Fibroblast of skin of scalp (primary cell): ENCODE data around the gene KNOP1.
"Not testable (repeated sequence)": the region's sequence is repeated elsewhere in the genome, so short reads cannot be mapped to it uniquely, and the experiment has no call there.

ENCODE experiments used
- DNase-seq: peaks from one replicate; pipeline ENCODE4 v3.0.0-alpha.2; 2013

KNOP1 gene

GRCh38 chr16:19683453-19684236 lies 34.4 kb downstream of the KNOP1 start:
- no peak for DNase-seq

- no peak for DNase-seq
Measured at GRCh38 chr16:19681637-19682036, 36.4 kb downstream of the KNOP1 start.

GRCh38 chr16:19680881-19681340 lies 37.1 kb downstream of the KNOP1 start:
- DNase-seq: no peak

GRCh38 chr16:19679281-19679680 lies 38.7 kb downstream of the KNOP1 start:
- DNase-seq: not testable (repeated sequence)

- no peak for DNase-seq
Measured at GRCh38 chr16:19678804-19679203, 39.2 kb downstream of the KNOP1 start.

GRCh38 chr16:19677402-19677801 lies 40.6 kb downstream of the KNOP1 start:
- DNase-seq: no peak

GRCh38 chr16:19674485-19674884 lies 43.5 kb downstream of the KNOP1 start:
- DNase-seq: no peak

GRCh38 chr16:19672378-19672777 lies 45.6 kb downstream of the KNOP1 start:
- DNase-seq: no peak

GRCh38 chr16:19666477-19666876 lies 51.5 kb downstream of the KNOP1 start:
- DNase-seq: no peak

- DNase-seq: not testable (repeated sequence)
Measured at GRCh38 chr16:19665313-19665712, 52.7 kb downstream of the KNOP1 start.

- DNase-seq: no peak
Measured at GRCh38 chr16:19664166-19664565, 53.9 kb downstream of the KNOP1 start.

GRCh38 chr16:19662351-19662750 lies 55.7 kb downstream of the KNOP1 start:
- DNase-seq: no peak

GRCh38 chr16:19660432-19660831 lies 57.6 kb downstream of the KNOP1 start:
- DNase-seq: no peak

GRCh38 chr16:19659554-19659953 lies 58.5 kb downstream of the KNOP1 start:
- DNase-seq: no peak

- DNase-seq: no peak
Measured at GRCh38 chr16:19657831-19658230, 60.2 kb downstream of the KNOP1 start.

GRCh38 chr16:19655242-19655777 lies 62.7 kb downstream of the KNOP1 start:
- no peak for DNase-seq

GRCh38 chr16:19654147-19654546 lies 63.9 kb downstream of the KNOP1 start:
- DNase-seq: no peak
